ENCODE data around the gene HLF.

GRCh38 chr17:55318081-55318480, 53.3 kb downstream of the HLF start:
- TF ChIP-seq POLR2A (IDR thresholded peaks at IDR 0.05) (no peak), CTCF (IDR thresholded peaks at IDR 0.05) (no peak), POLR2AphosphoS5 (IDR thresholded peaks at IDR 0.05) (no peak)
